GM19452 (cell line): ENCODE data around the gene SPRY2.

ENCODE experiments used
- ATAC-seq: cut with Tn5 transposase; IDR thresholded peaks from one replicate; pipeline ENCODE4 v1.9.1; 2021; ENCODE audit not compliant: unreplicated experiment

SPRY2 gene

GRCh38 chr13:80314711-80315653 lies 25.9 kb downstream of the SPRY2 start:
- ATAC-seq, result no peak

- ATAC-seq, result no peak
These were observed 27.2 kb downstream of the SPRY2 start for GRCh38 chr13:80313668-80314256.

GRCh38 chr13:80312967-80313366 lies 28.0 kb downstream of the SPRY2 start:
- ATAC-seq, result no peak

- no peak for ATAC-seq
These were observed 28.8 kb downstream of the SPRY2 start for GRCh38 chr13:80312012-80312704.

GRCh38 chr13:80309926-80310325 lies 31.0 kb downstream of the SPRY2 start:
- ATAC-seq, result no peak

- ATAC-seq, result no peak
These were observed 33.4 kb downstream of the SPRY2 start for GRCh38 chr13:80307401-80307987.

GRCh38 chr13:80306337-80306972 lies 34.5 kb downstream of the SPRY2 start:
- ATAC-seq, result no peak

- ATAC-seq, result no peak
These were observed 35.2 kb downstream of the SPRY2 start for GRCh38 chr13:80305737-80306136.

GRCh38 chr13:80303225-80303811 lies 37.6 kb downstream of the SPRY2 start:
- ATAC-seq, result no peak

- no peak for ATAC-seq
These were observed 41.9 kb downstream of the SPRY2 start for GRCh38 chr13:80299046-80299445.

GRCh38 chr13:80297503-80297902 lies 43.4 kb downstream of the SPRY2 start:
- ATAC-seq, result no peak

- no peak for ATAC-seq
These were observed 43.8 kb downstream of the SPRY2 start for GRCh38 chr13:80297094-80297493.

- ATAC-seq, result no peak
These were observed 44.3 kb downstream of the SPRY2 start for GRCh38 chr13:80296638-80297037.

- ATAC-seq, result no peak
These were observed 50.3 kb downstream of the SPRY2 start for GRCh38 chr13:80290591-80290990.
